Effector memory CD4-positive, alpha-beta T cell (primary cell): ENCODE results near the gene LCT.

Source experiments
- DNase-seq, 3 donors: peaks; one replicate each; pipeline ENCODE4 v3.0.0-alpha.2; 2020
- H3K27ac ChIP-seq: 2 replicates; pipeline ENCODE4 v1.7.0; 2013; ENCODE audit warnings: mild to moderate bottlenecking, low read length, moderate library complexity; ENCODE audit not compliant: insufficient read depth, poor library complexity, severe bottlenecking
- H3K27me3 ChIP-seq: replicated peaks from 2 replicates; pipeline ENCODE4 v1.7.0; 2013; ENCODE audit warnings: mild to moderate bottlenecking, low read length; ENCODE audit not compliant: insufficient read depth, control insufficient read depth, poor library complexity, severe bottlenecking
- H3K36me3 ChIP-seq: 2 replicates; pipeline ENCODE4 v1.7.0; 2013; ENCODE audit warnings: mild to moderate bottlenecking, low read length, moderate library complexity; ENCODE audit not compliant: control insufficient read depth, insufficient read depth
- H3K4me1 ChIP-seq: 2 replicates; pipeline ENCODE4 v1.7.0; 2013; ENCODE audit warnings: low read length, mild to moderate bottlenecking; ENCODE audit not compliant: control insufficient read depth, insufficient read depth, poor library complexity, severe bottlenecking
- H3K4me3 ChIP-seq: 2 replicates; pipeline ENCODE4 v1.7.0; 2013; ENCODE audit warnings: low read length, low read depth, mild to moderate bottlenecking; ENCODE audit not compliant: insufficient read depth, poor library complexity, severe bottlenecking
- H3K9me3 ChIP-seq: 2 replicates; pipeline ENCODE4 v1.7.0; 2013; ENCODE audit warnings: mild to moderate bottlenecking, low read length, moderate library complexity; ENCODE audit not compliant: control insufficient read depth

The LCT gene

DNA sequence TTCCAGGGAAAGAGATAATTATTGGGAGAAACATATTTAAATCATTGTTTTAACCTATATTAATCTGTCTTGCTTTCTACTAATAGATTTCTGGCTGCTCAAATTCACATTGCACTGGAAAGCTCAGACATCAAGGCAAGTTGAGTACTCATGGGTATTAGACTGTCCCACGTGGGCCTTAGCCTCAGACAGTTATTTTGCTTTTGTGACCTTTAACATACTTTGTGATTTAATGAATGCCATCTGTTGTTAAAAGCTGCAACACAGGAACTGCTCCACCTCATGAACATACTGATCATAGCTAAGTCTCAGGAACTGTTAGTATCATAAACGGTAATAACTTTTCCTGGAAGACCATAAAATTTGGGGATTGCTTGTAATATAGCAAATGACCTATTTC, 2.7 kb upstream of the LCT start:
- Histone ChIP-seq H3K36me3 (peaks cover 11% of the 10 kb centered on the region), H3K27me3 (no peaks in the 10 kb centered on the region), H3K4me1 (no peaks in the 10 kb centered on the region), H3K9me3 (no peaks in the 10 kb centered on the region), H3K27ac (no peak overlapping the region), H3K4me3 (no peak overlapping the region)
- DNase-seq, result no peak

DNA sequence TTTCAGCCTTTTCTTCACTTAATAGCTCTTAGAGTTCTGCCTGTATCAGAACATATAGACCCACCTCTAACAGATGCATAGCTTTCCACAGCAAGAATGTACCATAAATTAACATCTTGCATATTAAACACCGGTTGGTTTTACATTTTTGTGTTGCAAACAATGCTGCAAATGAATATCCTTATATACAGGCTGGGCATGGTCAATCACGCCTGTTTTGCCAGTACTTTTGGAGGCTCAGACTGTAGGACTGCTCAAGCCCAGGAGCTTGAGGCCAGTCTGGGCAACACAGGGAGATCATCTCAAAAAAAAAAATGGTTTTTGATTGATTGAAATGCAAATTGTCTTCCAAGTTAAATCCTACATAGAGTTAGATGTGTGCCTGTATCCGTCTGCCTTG, 1.5 kb upstream of the LCT start:
- Histone ChIP-seq H3K4me3 (no peak overlapping the region), H3K27me3 (no peaks in the 10 kb centered on the region), H3K4me1 (no peaks in the 10 kb centered on the region), H3K36me3 (no peaks in the 10 kb centered on the region), H3K27ac (no peak overlapping the region), H3K9me3 (no peaks in the 10 kb centered on the region)
- DNase-seq, result no peak

DNA sequence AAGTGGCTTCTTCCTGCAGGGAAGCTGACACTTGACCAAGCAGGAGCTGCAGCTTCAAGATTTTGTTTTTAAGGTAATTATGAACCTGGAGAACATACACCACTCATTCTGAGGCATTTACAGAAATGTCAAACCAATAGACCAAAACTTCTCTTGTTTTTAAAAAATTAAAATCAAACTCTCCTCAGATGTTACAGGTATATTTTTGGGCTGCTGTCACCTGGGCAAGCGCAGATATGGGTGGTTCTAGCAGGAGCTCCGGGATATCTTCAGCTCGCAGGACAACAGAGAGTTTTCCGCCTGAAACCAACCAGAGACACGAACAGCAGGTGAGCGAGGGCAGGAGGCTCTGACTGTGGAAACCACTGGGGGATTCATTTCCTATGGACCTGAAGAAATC, 4.1 kb downstream of the LCT start:
- no peaks in the 10 kb centered on the region for H3K36me3 ChIP-seq
- no peaks in the 10 kb centered on the region for H3K4me1 ChIP-seq
- no peak overlapping the region for H3K27ac ChIP-seq
- no peaks in the 10 kb centered on the region for H3K9me3 ChIP-seq
- no peak for DNase-seq
- no peaks in the 10 kb centered on the region for H3K27me3 ChIP-seq
- H3K4me3 ChIP-seq, result no peak overlapping the region

- no peak for DNase-seq
- Histone ChIP-seq H3K36me3 (no peaks in the 10 kb centered on the region), H3K27me3 (no peaks in the 10 kb centered on the region), H3K9me3 (no peaks in the 10 kb centered on the region), H3K4me3 (no peak overlapping the region), H3K4me1 (no peaks in the 10 kb centered on the region), H3K27ac (no peak overlapping the region)
These were observed 5.7 kb downstream of the LCT start for GRCh38 chr2:135831180-135831812.

GRCh38 chr2:135829378-135830135, 7.4 kb downstream of the LCT start:
- DNase-seq, result no peak
- Histone ChIP-seq H3K36me3 (no peaks in the 10 kb centered on the region), H3K4me1 (no peaks in the 10 kb centered on the region), H3K4me3 (no peak overlapping the region), H3K27me3 (no peaks in the 10 kb centered on the region), H3K9me3 (no peaks in the 10 kb centered on the region), H3K27ac (no peak overlapping the region)

DNA sequence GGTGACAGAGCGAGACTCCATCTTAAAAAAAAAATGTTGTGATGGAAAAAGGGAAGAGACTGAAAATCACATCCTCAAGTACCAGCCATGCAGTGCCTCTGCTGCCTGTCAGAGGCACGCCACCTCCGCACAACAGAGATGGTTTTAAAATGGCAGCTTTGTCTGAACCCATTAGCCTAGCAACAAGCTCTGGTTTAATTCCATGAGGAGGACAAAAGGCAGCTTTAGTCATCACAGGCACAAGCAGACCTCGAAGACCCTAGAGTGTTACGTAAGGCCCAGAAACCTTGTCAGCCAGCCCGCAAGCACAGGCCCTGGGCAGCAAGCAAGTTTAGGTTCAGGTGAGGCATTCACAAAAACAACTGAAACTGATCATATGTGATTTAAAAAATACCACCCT, 10.4 kb downstream of the LCT start:
- Histone ChIP-seq H3K4me1 (no peaks in the 10 kb centered on the region), H3K36me3 (no peaks in the 10 kb centered on the region), H3K9me3 (no peaks in the 10 kb centered on the region), H3K27ac (no peak overlapping the region), H3K27me3 (no peaks in the 10 kb centered on the region), H3K4me3 (no peak overlapping the region)
- no peak for DNase-seq

GRCh38 chr2:135825550-135826176, 11.3 kb downstream of the LCT start:
- Histone ChIP-seq H3K4me3 (no peak overlapping the region), H3K27ac (no peak overlapping the region), H3K27me3 (no peaks in the 10 kb centered on the region), H3K9me3 (no peaks in the 10 kb centered on the region), H3K36me3 (no peaks in the 10 kb centered on the region), H3K4me1 (no peaks in the 10 kb centered on the region)
- DNase-seq, result no peak

GRCh38 chr2:135825131-135825530, 11.9 kb downstream of the LCT start:
- no peak overlapping the region for H3K27ac ChIP-seq
- no peak for DNase-seq
- no peak overlapping the region for H3K4me3 ChIP-seq
- H3K4me1 ChIP-seq, result peaks cover 3% of the 10 kb centered on the region
- no peaks in the 10 kb centered on the region for H3K9me3 ChIP-seq
- H3K36me3 ChIP-seq, result no peaks in the 10 kb centered on the region
- no peaks in the 10 kb centered on the region for H3K27me3 ChIP-seq

DNA sequence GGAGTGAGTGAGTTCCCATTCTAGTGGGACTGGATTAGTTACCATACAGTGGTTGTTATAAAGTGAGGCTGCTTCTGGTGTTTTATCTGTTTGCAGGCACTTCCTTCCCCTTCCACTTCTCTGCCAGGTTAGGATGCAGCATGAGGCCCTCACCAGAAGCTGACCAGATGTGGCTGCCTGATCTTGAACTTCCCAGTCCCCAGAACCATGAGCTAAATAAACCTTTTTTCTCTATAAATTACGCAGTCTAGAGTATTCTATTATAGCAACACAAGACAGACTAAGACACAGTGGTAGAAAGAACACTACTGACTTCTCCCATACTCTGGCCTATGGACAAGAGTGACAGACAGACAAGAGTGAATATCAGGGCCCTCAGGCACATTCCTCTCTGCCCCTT, 14.1 kb downstream of the LCT start:
- DNase-seq, result no peak
- Histone ChIP-seq H3K4me1 (peaks cover 5% of the 10 kb centered on the region), H3K27ac (no peak overlapping the region), H3K27me3 (no peaks in the 10 kb centered on the region), H3K36me3 (no peaks in the 10 kb centered on the region), H3K4me3 (no peak overlapping the region), H3K9me3 (no peaks in the 10 kb centered on the region)

DNA sequence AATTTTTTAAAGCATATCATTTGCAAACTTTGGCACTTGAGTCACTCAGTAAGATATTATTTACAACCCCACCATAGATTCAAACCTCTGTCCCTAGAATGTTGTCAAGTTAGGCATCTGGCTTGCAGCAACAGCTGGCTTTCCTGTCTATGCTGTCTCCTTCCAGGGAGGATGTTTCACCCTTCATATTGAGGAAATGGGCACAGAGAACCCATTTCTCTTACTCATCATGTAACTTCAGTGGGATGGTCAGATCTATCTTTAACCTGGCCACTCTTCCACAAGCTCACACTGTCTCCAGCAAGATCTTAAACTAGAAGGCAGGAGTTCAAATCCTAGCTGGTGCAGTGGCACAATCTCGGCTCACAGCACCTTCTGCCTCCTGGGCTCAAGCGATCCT, 15.8 kb downstream of the LCT start:
- H3K36me3 ChIP-seq, result no peaks in the 10 kb centered on the region
- no peak overlapping the region for H3K27ac ChIP-seq
- H3K4me3 ChIP-seq, result no peak overlapping the region
- DNase-seq, result no peak
- peaks cover 5% of the 10 kb centered on the region for H3K4me1 ChIP-seq
- H3K27me3 ChIP-seq, result no peaks in the 10 kb centered on the region
- H3K9me3 ChIP-seq, result no peaks in the 10 kb centered on the region
